Right lobe of liver (tissue), 6 donors: Measurements from ENCODE around the gene SCUBE1. TPM values are rescaled to one million over a fixed set of nuclear protein-coding genes. Genes with fewer than 3 reads are reported as not detected.

Experiments
- ATAC-seq, 4 donors: fragments of 200-7000 bp; cut with Tn5 transposase; one replicate each; pipeline ENCODE4 v1.9.1; 2020; ENCODE audit warnings: mild to moderate bottlenecking in 4 of 4, moderate library complexity in 4 of 4
- DNase-seq, 3 donors: peaks; one replicate each; pipeline ENCODE4 v3.0.0-alpha.2; 2020
- H3K27ac ChIP-seq, 3 donors: fragments of 200-600 bp; one replicate each; pipeline ENCODE4 v1.8.0; 2022
- H3K27me3 ChIP-seq, 2 donors: fragments of 200-600 bp; one replicate each; pipeline ENCODE4 v1.8.0; 2022
- H3K36me3 ChIP-seq, 4 donors: fragments of 200-600 bp; sonication (generic) in 1 of 4; one replicate each; pipeline versions ENCODE4 v1.5.1 to v1.8.0; 2017 to 2022; ENCODE audit warnings: control low read depth in 1 of 4
- H3K4me1 ChIP-seq, 4 donors: fragments of 200-600 bp; sonication (generic) in 1 of 4; one replicate each; pipeline versions ENCODE4 v1.5.1 to v1.8.0; 2017 to 2022; ENCODE audit warnings: control low read depth in 1 of 4
- H3K4me3 ChIP-seq, 3 donors: fragments of 200-600 bp; one replicate each; pipeline ENCODE4 v1.8.0; 2022
- H3K9me3 ChIP-seq, 4 donors: fragments of 200-600 bp; sonication (generic) in 1 of 4; one replicate each; pipeline versions ENCODE4 v1.5.1 to v1.8.0; 2017 to 2022; ENCODE audit warnings: control low read depth in 1 of 4
- CTCF ChIP-seq, 4 donors: fragments of 200-600 bp in 3 of 4; fragments of 450-650 bp in 1 of 4; IDR thresholded peaks; one replicate each; pipeline versions ENCODE4 v1.5.1 to v1.8.0; 2016 to 2022; ENCODE audit warnings: antibody characterized with exemption in 4 of 4, mild to moderate bottlenecking in 2 of 4
- POLR2A ChIP-seq: fragments of 450-650 bp; IDR thresholded peaks from one replicate; pipeline ENCODE4 v1.6.1; 2017; ENCODE audit warnings: antibody characterized with exemption, mild to moderate bottlenecking
- WGBS: methylation state at CpG from one replicate; pipeline ENCODE4 v1.1.6; 2018; ENCODE audit warnings: low coverage, low lambda C conversion rate; ENCODE audit not compliant: insufficient coverage; ENCODE audit errors: missing lambda C conversion rate; 5-methylcytosine and 5-hydroxymethylcytosine counted together
- intact Hi-C, 2 donors: fragments of 100-400 bp; cut with DNase I; formaldehyde crosslinking; loops; one replicate each; pipeline versions ENCODE4 v1.11.2 to v1.14.1; 2022
- total RNA-seq, 6 experiments: library from RNA; depleted of rRNA in 2 of 6; stranded (reverse); fragments of >200 nt in 2 of 6; fragmentation: NEBNext Ultra II Directional in 3 of 6; extraction: Animal tissue kit (Norgen Biotek cat#: 25700) in 3 of 6; gene quantifications; one replicate each; pipeline versions ENCODE4 v1.1.0 to v1.2.4, GENCODE V29; 2016 to 2023
- donor health status: DM: no; HTN: yes; CAD: no.
- donor health status: DM: no; HTN: no; CAD: no.
- donor health status: DM: no; HTN: no; CAD: no.
- donor health status: DM: no; HTN: yes; CAD: no.
- donor health status: DM: no; HTN: yes; CAD: no.

Gene SCUBE1
- total RNA-seq, 6 experiments from 2014 or later: 0.73 to 11.7 (median 2.7) TPM

- Histone ChIP-seq H3K36me3 (no peaks in the 10 kb centered on the region), H3K4me1 (peaks cover 0 to 16% (median 0%) of the 10 kb centered on the region in 4 donors), H3K27me3 (no peaks in the 10 kb centered on the region), H3K27ac (no peak overlapping the region), H3K4me3 (no peak overlapping the region), H3K9me3 (no peaks in the 10 kb centered on the region)
- intact Hi-C loops: no loop called here
- TF ChIP-seq CTCF (IDR thresholded peaks at IDR 0.05) (no peak), POLR2A (no peak)
- DNase-seq: no peak
- no CpG with 5 or more reads among the region's 6 CpGs for WGBS
- no peak for ATAC-seq
These were observed 194.6 kb downstream of the SCUBE1 start for GRCh38 chr22:43148581-43148980.

GRCh38 chr22:43147821-43148220, 195.4 kb downstream of the SCUBE1 start:
- no peak for ATAC-seq
- intact Hi-C loops: no loop called here
- H3K4me3 ChIP-seq: no peak overlapping the region
- 38% methylated on average over 6 of the region's 8 CpGs for WGBS
- no peaks in the 10 kb centered on the region for H3K36me3 ChIP-seq
- H3K27me3 ChIP-seq: no peaks in the 10 kb centered on the region
- DNase-seq: no peak
- no peak overlapping the region for H3K27ac ChIP-seq
- H3K9me3 ChIP-seq: no peaks in the 10 kb centered on the region
- H3K4me1 ChIP-seq: peaks cover 0 to 16% (median 0%) of the 10 kb centered on the region in 4 donors
- no peak for TF ChIP-seq CTCF (IDR thresholded peaks at IDR 0.05)
- TF ChIP-seq POLR2A: no peak

Other genes starting within 250 kb of the SCUBE1 start
- under 1 TPM in 5 of 6 experiments, not detected in 1; 0.22 to 0.42 (median 0.31) TPM for gene BIK, start 232.6 kb downstream of the SCUBE1 start, total RNA-seq
- gene MCAT, start 200.0 kb downstream of the SCUBE1 start, total RNA-seq: 10 to 100 TPM in 4 of 6 experiments, 1 to 10 TPM in 2; 8.8 to 22.3 (median 11.4) TPM
- gene TSPO, start 191.8 kb downstream of the SCUBE1 start, total RNA-seq: 100 to 1,000 TPM in 2 of 6 experiments, 10 to 100 TPM in 4; 18.1 to 198 (median 31.9) TPM
- 10 to 100 TPM; 18.6 to 43.5 (median 24.4) TPM for gene TTLL12, start 156.2 kb downstream of the SCUBE1 start, total RNA-seq
- 10 to 100 TPM in 4 of 6 experiments, 1 to 10 TPM in 2; 2.4 to 13.8 (median 11.3) TPM for gene MPPED1, start 68.6 kb upstream of the SCUBE1 start, total RNA-seq